Mucosa of rectum (tissue), 2 donors: Measurements from ENCODE around the gene G6PC3.
"Not testable (repeated sequence)": the region's sequence is repeated elsewhere in the genome, so short reads cannot be mapped to it uniquely, and the experiment has no call there.

Source experiments
- H3K27ac ChIP-seq, 2 donors: one replicate each; pipeline ENCODE4 v1.7.0; 2013; ENCODE audit warnings: inconsistent platforms in 2 of 2, low read depth in 2 of 2, low read length in 2 of 2
- H3K27me3 ChIP-seq, 2 donors: one replicate each; pipeline ENCODE4 v1.7.0; 2013; ENCODE audit warnings: low read length in 2 of 2; ENCODE audit not compliant: control insufficient read depth in 2 of 2, insufficient read depth in 2 of 2
- H3K36me3 ChIP-seq, 2 donors: one replicate each; pipeline ENCODE4 v1.7.0; 2013; ENCODE audit warnings: low read length in 2 of 2; ENCODE audit not compliant: control insufficient read depth in 2 of 2, insufficient read depth in 2 of 2
- H3K4me1 ChIP-seq, 2 donors: one replicate each; pipeline ENCODE4 v1.7.0; 2013; ENCODE audit warnings: low read length in 2 of 2, mild to moderate bottlenecking in 1 of 2; ENCODE audit not compliant: control insufficient read depth in 2 of 2, insufficient read depth in 2 of 2
- H3K4me3 ChIP-seq, 2 donors: one replicate each; pipeline ENCODE4 v1.7.0; 2013; ENCODE audit warnings: low read length in 2 of 2
- H3K9ac ChIP-seq, 2 donors: one replicate each; pipeline ENCODE4 v1.7.0; 2013; ENCODE audit warnings: low read length in 2 of 2, low read depth in 1 of 2, mild to moderate bottlenecking in 1 of 2
- H3K9me3 ChIP-seq, 2 donors: one replicate each; pipeline ENCODE4 v1.7.0; 2013; ENCODE audit warnings: low read length in 2 of 2; ENCODE audit not compliant: control insufficient read depth in 2 of 2
- donor health status: healthy.
- donor health status: Normal muscosa, but diverticular disease.

G6PC3 gene

GRCh38 chr17:44037471-44037870 is 33.1 kb upstream of the G6PC3 start:
- Histone ChIP-seq H3K4me1 (no peaks in the 10 kb centered on the region), H3K9ac (no peak overlapping the region), H3K4me3 (no peak overlapping the region), H3K36me3 (peaks cover 37 to 40% of the 10 kb centered on the region in 2 donors), H3K27ac (no peak overlapping the region), H3K27me3 (no peaks in the 10 kb centered on the region), H3K9me3 (no peaks in the 10 kb centered on the region)

DNA sequence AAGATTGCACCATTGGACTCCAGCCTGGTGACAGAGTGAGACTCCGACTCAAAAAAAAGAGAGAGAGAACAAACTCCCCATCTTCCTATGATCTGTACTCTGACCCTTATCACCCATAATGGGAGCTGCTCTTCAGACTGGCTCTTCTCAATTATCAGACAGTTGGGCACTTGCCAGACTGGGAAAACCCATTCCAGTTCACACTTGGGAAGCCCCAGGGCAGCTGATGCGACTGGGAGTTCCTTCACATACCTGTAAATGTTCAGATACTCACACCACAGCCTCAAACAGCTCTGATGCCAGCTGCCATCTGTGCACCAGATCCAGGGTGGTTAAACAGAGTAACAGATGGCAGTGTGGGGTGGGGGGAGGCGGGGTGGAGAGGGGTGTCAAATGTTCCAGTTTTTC is 31.9 kb upstream of the G6PC3 start:
- H3K4me1 ChIP-seq: no peaks in the 10 kb centered on the region
- H3K36me3 ChIP-seq: peaks cover 33 to 35% of the 10 kb centered on the region in 2 donors
- H3K27me3 ChIP-seq: no peaks in the 10 kb centered on the region
- no peaks in the 10 kb centered on the region for H3K9me3 ChIP-seq
- no peak overlapping the region for H3K9ac ChIP-seq
- no peak overlapping the region for H3K27ac ChIP-seq
- no peak overlapping the region for H3K4me3 ChIP-seq

- Histone ChIP-seq H3K4me3 (no peak overlapping the region), H3K9ac (no peak overlapping the region), H3K36me3 (peaks cover 25 to 28% of the 10 kb centered on the region in 2 donors), H3K27me3 (no peaks in the 10 kb centered on the region), H3K4me1 (no peaks in the 10 kb centered on the region), H3K27ac (no peak overlapping the region), H3K9me3 (no peaks in the 10 kb centered on the region)
Measured at GRCh38 chr17:44039829-44040635, 30.5 kb upstream of the G6PC3 start.

DNA sequence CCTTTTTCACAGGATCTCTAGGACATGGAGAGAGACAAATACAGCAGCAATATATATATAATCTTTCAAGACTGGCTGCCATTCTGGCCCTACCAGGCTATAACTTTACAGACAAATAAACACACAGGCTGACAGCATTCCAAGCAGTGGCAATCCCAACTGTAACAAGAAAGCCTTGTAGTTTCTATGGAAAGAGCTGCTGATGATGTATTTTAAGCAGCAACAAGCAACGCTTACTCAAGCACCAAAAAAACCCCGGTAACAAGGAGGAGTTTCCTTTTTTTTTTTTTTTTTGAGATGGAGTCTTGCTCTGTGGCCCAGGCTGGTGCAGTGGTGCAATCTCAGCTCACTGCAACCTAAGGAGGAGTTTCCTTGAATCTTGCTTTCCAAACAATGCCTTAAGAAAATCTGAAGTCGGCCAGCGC is 27.3 kb upstream of the G6PC3 start:
- no peaks in the 10 kb centered on the region for H3K9me3 ChIP-seq
- H3K4me1 ChIP-seq: no peaks in the 10 kb centered on the region
- H3K9ac ChIP-seq: no peak overlapping the region
- no peak overlapping the region for H3K4me3 ChIP-seq
- H3K36me3 ChIP-seq: peaks cover 10 to 15% of the 10 kb centered on the region in 2 donors
- no peaks in the 10 kb centered on the region for H3K27me3 ChIP-seq
- H3K27ac ChIP-seq: no peak overlapping the region

DNA sequence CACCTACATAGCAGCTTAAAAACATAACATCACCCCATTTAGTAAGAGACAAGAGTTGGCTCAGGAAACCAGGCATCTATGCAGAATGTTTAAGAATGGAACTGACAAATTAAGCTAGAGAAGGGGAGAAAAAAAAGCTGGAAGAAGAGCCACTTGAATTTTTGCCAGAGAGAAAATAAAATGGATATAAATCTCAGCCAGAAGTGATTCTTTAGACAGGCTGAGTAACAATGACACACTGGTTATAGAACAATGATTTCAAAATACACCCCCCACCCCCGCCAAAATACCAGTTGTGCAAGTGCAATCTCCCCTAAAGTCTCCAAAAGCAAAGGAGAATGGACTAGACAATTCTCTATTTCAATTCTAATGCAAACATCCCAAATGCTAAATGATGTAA is 26.5 kb upstream of the G6PC3 start:
- H3K36me3 ChIP-seq: peaks cover 7 to 14% of the 10 kb centered on the region in 2 donors
- no peak overlapping the region for H3K9ac ChIP-seq
- no peaks in the 10 kb centered on the region for H3K27me3 ChIP-seq
- H3K27ac ChIP-seq: no peak overlapping the region
- H3K9me3 ChIP-seq: no peaks in the 10 kb centered on the region
- no peaks in the 10 kb centered on the region for H3K4me1 ChIP-seq
- H3K4me3 ChIP-seq: no peak overlapping the region

DNA sequence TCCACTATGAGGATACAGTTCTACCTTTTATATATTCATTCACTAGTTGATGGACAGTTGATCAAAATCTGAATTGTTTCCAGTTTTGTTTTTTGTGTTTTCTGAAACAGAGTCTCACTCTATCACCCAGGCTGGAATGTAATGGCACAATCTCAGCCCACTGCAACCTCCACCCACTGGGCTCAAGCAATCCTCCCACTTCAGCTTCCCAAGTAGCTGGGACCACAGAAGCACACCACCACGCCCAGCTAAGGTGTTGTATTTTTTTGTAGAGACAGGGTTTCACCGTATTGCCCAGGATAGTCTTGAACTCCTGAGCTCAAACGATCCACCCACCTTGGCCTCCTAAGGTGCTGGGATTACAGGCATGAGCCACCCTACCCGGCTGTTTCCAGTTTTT is 25.0 kb upstream of the G6PC3 start:
- Histone ChIP-seq H3K36me3 (peaks cover 8 to 20% of the 10 kb centered on the region in 2 donors), H3K4me1 (no peaks in the 10 kb centered on the region), H3K27me3 (no peaks in the 10 kb centered on the region), H3K27ac (no peak overlapping the region), H3K4me3 (no peak overlapping the region), H3K9me3 (no peaks in the 10 kb centered on the region), H3K9ac (no peak overlapping the region)

DNA sequence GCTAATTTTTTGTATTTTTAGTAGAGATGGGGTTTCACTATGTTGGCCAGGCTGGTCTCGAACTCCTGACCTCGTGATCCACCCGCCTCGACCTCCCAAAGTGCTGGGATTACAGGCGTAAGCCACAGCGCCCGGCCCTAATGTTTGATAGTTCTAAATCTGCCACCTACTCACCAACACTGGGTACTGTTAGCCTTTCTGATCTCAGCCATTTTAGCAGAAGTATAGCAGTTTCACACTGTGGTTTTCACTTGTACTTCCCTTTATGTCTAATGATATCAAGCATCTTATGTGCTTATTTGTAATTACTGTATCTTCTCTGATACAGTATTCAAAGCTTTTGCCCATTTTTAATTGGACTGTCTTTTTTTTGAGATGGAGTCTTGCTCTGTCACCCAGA is 23.6 kb upstream of the G6PC3 start:
- H3K9me3 ChIP-seq, H3K4me3 ChIP-seq, H3K27ac ChIP-seq, H3K9ac ChIP-seq, H3K4me1 ChIP-seq, H3K27me3 ChIP-seq: not testable (repeated sequence)
- peaks cover 8 to 30% of the 10 kb centered on the region in 2 donors for H3K36me3 ChIP-seq

DNA sequence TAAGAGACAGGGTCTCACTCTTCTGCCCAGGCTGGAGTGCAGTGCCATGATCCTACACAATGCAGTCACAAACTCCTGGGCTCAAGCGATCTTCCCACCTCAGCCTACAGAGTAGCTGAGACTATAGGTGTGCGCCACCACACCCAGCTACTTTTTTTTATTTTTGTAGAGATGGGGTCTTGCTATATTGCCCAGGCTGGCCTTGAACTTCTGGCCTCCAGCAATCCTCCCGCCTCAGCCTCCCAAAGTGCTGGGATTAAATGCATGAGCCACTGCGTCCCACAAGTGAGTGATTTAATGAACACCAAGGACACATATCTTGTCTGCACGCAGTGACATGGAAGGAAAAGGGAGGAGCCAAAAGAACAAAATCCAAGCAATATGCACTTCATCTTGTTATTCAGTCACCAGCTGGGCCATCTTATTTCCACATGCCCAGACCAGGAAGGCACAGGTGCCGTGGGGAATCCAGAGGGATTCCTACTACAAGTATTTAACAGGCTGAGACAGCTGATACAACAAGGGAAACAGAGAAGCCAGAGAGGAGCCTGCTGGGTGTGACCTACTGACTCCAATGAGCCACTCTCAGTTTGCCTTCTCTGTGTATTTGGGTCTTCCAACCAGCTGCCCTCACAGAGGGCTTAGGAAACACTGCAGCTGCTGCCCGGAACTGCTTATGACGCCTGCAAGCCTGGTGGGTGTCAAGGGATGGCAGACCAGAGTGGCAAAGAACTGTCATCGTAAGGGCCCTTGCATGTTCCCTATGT is 21.1 kb upstream of the G6PC3 start:
- H3K4me3 ChIP-seq: no peak overlapping the region
- peaks cover 0 to 5% of the 10 kb centered on the region in 2 donors for H3K4me1 ChIP-seq
- no peaks in the 10 kb centered on the region for H3K9me3 ChIP-seq
- H3K27me3 ChIP-seq: no peaks in the 10 kb centered on the region
- H3K27ac ChIP-seq: no peak overlapping the region
- H3K9ac ChIP-seq: no peak overlapping the region
- peaks cover 23 to 42% of the 10 kb centered on the region in 2 donors for H3K36me3 ChIP-seq

GRCh38 chr17:44053125-44053872 is 17.2 kb upstream of the G6PC3 start:
- H3K9ac ChIP-seq: no peak overlapping the region
- H3K27me3 ChIP-seq: no peaks in the 10 kb centered on the region
- no peak overlapping the region for H3K4me3 ChIP-seq
- H3K9me3 ChIP-seq: no peaks in the 10 kb centered on the region
- no peak overlapping the region for H3K27ac ChIP-seq
- H3K36me3 ChIP-seq: peaks cover 23 to 43% of the 10 kb centered on the region in 2 donors
- peaks cover 0 to 5% of the 10 kb centered on the region in 2 donors for H3K4me1 ChIP-seq
